ENCODE measurements around the gene DTWD2.
"Not testable (repeated sequence)": the region's sequence is repeated elsewhere in the genome, so short reads cannot be mapped to it uniquely, and the experiment has no call there.

DTWD2 gene

DNA sequence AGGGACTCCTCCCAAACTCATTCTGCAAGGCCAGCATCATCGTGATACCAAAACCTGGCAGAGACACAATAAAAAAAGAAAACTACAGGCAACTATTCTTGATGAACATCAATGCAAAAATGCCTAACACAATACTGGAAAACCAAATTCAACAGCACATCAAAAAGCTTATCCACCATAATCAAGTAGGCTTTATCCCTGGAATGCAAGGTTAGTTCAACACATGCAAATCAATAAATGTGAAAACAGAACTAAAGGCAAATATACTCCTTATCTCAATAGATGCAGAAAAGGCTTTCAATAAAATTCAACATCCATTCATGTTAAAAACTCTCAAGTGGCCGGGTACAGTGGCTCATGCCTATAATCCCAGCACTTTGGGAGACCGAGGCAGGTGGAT is 111.5 kb downstream of the DTWD2 start:
- DNase-seq (ENCODE audit: low read depth, low spot score) = not testable (repeated sequence)

DNA sequence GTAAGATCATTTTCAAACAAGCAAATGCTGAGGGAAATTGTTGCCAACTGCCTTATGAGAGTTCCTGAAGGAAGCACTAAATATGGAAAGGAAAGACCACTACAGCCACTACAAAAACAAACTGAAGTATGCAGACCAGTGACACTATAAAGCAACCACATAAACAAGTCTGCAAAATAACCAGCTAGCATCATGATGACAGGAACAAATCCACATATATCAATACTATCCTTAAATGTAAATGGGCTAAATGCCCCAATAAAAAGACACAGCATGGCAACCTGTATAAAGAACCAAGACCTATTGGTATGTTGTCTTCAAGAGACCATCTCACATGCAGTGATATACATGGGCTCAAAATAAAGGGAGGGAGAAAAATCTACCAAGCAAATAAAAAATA is 113.2 kb downstream of the DTWD2 start:
- DNase-seq (ENCODE audit: low read depth, low spot score) = no peak

DNA sequence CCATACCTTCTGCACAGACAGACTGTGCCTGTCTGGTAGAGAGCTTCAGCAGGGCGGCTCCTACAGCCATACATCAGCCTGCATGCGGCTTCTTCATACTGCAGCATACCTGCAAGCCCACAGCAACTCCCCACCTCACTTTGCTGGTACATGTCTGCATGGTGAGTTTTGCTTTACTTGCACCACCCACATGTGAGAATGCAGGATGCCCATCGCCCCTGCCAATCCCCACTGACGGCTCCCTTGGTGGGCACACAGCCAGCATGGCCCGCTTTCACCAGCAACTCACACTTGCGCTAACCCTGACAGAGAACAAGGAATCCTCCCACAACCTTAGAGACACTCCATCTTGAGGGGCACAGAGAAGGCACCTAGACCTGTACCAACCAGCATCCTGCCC is 114.9 kb downstream of the DTWD2 start:
- DNase-seq (ENCODE audit: low read depth, low spot score) = no peak

DNA sequence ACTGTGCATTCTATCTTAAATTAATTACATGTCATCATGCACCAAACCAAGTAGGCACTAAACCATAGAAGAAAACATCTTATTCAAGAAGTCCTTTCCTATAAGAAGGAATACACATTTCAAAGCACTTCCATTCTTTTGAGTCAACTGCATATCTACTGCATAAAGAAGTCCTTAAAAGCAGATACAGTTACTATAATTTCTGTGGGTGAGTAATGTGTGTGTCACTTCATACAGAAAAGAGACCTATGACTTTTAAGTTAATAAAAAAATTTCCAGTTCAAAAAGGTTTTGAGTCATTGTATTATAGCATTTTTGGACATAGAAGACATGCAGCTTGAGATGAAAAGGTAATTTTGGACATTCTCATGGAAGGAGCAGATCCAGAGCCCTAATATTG is 125.0 kb downstream of the DTWD2 start:
- DNase-seq (ENCODE audit: low read depth, low spot score) = no peak

DNA sequence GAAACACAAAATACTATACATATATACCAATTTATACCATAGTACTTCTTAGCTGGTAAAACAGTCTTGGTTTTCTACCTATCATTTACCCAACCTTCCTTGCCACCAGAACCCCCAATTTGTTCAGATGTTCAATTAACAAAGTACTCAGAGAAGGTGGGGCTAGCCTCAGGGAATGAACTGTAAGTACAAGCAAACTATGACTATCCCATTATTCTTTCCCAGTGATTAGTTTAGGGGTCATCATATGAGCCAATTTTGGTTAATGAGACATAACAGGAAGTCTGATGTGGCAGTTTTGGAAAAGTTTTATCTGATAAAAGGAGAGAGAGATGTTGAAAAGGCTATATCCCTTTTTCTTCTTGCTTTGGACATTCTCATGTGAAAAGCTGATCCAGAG is 125.8 kb downstream of the DTWD2 start:
- DNase-seq (ENCODE audit: low read depth, low spot score) = no peak

DNA sequence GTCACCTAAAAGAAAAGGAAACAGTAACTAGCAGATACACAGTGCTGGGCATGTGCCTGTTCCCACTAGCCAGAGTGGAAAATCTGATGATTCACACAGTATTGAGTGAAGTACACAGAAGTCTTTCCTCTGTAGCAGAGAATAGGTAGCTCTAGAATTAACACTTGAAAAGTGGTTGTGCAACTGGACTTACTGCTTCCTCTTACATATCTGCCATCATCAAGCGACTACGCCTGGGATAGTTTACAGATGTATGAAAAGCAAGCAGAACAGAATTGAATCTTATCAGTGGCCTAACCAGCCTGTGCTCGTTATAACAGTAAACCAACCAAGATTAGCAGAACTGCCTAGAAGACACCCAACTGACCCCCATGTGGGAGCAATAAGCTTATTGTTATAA is 130.6 kb downstream of the DTWD2 start:
- DNase-seq (ENCODE audit: low read depth, low spot score) = no peak

DNA sequence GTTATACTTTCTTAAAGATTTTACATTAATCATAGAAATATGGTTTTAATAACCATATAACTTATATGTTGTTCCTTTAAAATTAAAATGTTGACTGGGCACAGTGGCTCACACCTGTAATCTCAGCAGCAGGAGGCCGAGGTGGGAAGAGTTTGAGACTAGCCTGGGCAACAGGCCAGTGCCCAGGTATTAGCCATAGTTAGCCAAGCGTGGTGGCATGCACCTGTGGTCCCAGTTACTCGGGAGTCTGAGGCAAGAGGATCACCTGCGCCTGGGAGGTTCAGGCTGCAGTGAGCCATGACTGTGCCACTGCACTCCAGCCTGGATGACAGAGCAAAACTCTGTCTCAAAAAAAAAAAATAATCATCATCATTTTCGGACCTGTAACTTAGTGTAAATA is 133.5 kb downstream of the DTWD2 start:
- DNase-seq (ENCODE audit: low read depth, low spot score) = no peak

DNA sequence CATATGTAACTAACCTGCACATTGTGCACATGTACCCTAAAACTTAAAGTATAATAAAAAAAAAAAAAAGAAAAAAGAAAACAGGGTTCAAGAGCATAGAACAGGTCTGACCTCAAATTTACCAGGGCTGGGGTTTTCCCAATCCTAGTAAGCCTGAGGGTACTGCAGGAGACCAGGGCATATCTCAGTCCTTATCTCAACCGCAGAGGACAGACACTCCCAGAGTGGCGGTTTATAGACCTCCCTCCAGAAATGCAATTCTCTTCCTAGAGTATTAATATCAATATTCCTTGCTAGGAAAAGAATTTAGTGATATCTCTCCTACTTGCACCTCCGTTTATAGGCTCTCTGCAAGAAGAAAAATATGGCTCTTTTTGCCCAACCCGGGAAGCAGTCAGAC is 136.6 kb downstream of the DTWD2 start:
- DNase-seq (ENCODE audit: low read depth, low spot score) = not testable (repeated sequence)

DNA sequence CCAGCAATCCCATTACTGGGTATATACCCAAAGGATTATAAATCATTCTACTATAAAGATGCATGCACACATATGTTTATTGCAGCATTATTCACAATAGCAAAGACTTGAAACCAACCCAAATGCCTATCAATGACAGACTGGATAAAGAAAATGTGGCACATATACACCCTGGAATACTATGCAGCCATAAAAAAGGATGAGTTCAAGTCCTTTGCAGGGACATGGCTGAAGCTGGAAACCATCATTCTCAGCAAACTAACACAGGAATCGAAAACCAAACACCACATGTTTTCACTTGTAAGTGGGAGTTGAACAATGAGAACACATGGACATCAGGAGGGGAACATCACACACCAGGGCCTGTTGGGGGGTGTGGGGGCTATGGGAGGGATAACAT is 138.8 kb downstream of the DTWD2 start:
- not testable (repeated sequence) for DNase-seq (ENCODE audit: low read depth, low spot score)

DNA sequence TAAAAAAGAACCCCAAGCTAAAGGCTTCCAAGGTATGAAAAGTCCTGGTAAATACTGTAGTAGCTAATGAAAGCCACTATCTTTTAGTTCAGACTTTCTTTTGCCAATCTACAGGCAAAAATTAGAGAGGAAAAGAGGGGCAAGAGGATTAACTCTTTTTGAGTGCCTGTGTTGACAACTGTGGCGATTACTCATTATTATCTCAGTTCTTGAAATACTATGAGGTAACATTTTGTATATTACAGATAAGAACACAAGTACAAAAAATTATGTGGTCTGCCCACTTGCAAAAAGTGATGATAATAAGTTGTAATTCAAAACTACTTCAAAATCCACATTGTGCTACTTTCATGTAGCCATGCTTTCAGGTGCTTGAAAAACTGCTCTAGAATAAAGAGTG is 144.0 kb downstream of the DTWD2 start:
- no peak for DNase-seq (ENCODE audit: low read depth, low spot score)

DNA sequence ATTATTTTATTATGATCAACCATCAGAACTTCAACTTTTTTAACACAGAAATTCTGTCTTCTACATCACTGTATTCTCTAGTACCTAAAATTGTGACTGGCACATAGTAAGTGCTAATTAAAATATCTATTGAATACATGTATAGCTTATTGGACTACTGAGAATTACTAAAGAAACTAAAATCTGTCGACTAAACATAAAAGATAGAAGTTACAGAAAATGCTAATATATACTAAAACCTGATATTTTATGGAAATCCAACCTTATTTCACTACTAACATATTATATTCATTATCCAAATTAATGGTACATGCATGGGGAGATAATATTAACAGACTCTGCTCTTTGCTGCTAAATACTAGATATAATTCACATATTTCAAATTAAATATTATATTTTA is 153.6 kb downstream of the DTWD2 start:
- DNase-seq (ENCODE audit: low read depth, low spot score) = no peak

DNA sequence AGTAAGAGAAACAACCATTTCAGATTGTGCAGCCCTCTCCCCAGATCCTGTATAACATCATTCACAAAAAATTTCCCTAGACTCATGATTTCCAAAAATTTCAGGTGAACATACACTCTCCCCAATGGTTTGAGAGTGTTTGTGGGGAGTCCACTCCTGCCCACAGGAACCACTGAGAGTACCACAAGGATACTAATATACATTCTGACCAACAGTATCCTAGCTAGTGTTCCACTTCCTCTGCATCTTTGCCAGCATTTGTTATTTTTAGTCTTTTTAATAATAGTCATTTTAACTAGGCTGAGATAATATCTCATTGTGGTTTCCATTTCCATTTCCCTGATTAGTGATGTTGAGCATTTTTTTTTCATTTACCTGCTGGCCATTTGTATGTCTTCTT is 155.4 kb downstream of the DTWD2 start:
- no peak for DNase-seq (ENCODE audit: low read depth, low spot score)

DNA sequence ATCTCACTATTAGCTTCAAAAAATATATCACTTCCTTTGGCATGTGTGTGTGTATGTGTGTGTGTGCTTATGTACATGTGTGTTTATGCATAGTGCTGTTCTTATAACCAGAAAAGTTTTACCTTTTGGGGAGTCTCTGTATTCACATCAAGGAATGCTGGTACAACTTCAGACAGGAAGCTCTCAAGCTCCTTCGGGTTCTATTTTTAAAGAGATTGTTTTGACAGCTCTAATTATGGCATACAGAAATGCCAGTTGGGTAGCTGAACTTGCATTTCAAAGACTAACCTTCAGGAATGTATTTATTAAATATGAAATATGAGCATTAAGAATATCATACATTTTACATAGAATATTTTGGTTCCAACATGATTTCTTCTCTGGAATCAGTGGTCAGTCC is 163.1 kb downstream of the DTWD2 start:
- no peak for DNase-seq (ENCODE audit: low read depth, low spot score)

DNA sequence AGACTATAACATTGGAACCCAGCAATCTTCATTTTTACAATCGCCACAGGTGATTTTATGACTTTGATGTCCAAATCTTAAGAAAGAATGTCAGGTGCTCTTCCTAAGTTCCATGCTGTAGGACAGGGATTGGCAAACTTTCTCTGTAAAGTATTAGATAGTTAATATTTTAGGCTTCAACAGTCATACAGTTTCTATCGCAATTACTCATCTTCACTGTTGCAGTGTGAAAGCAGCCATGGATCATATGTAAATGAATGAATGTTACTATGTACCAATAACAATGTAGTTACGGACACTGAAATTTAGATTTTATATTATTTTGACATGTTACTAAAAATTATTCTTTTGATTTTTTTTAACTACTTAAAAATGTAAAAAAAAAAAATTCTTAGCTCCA is 169.7 kb downstream of the DTWD2 start:
- DNase-seq (ENCODE audit: low read depth, low spot score) = no peak

DNA sequence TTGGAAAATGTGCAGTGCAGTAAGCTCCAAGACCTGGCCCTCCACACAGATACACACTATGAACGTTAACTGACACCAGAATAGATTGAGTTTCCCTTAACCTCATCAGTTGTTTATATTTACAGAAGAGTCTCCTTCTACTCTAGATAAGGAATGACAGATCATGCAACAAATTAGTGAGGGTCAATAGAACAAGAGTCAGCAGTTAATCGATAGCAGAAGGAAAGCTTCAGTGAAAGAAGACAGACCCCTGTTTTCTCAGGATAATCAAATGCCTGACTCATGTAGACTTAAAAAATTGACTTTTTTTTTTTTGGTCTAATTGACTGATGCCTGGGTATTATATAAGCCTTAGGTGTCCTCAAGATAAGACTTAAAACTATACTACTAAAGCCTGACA is 179.9 kb downstream of the DTWD2 start:
- DNase-seq (ENCODE audit: low read depth, low spot score) = no peak

DNA sequence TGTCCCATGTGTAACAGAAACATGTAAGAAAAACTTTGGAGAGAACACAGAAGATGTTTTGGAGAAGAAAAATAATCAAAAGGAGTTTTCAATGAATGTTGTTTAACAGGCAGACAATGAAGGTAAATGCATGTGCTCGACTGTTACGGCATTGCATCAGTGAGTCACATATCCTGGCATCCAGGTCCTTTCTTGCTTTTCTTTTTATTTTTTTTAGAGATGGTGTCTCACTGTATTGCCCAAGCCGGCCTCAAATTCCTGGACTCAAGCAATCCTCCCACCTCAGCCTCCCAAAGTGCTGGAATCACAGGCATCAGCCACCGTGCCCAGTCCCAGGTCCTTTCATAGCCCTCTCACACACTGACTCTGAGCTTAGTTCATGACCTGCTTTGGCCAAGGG is 181.8 kb downstream of the DTWD2 start:
- no peak for DNase-seq (ENCODE audit: low read depth, low spot score)

DNA sequence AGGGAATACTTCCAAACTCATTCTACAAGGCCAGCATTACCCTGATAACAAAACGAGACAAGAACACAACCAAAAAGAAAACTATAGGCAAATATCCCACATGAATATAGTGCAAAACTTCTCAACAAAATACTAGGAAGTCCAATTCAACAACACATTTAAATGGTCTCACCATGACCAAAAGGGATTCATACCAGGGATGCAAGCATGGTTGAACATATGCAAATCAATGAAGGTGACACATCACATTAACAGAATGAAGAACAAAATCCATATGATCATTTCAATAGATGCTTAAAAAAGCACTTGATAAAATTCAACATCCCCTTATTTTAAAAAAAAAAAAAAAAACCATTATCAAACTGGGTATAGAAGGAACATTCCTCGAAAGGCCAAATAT is 186.0 kb downstream of the DTWD2 start:
- no peak for DNase-seq (ENCODE audit: low read depth, low spot score)

DNA sequence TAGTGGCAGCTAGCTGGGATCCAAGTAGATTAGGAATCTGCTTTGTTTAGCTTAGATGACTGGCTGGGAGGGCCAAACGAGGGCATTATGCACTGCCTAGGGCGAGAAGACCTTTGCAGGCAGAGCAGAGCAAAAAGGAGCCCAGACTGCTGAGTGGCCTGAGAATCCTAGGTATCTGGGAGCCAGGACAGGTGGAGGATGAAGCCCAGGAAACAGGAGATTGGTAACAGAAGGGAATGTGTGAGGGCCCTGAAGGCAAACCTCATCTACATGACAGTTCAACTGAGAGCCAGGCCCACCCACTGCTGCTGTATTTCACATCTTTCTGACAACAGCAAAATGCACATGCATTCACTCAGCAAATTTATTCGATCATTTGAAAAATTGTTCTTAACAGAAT is 192.3 kb downstream of the DTWD2 start:
- DNase-seq (ENCODE audit: low read depth, low spot score) = no peak

DNA sequence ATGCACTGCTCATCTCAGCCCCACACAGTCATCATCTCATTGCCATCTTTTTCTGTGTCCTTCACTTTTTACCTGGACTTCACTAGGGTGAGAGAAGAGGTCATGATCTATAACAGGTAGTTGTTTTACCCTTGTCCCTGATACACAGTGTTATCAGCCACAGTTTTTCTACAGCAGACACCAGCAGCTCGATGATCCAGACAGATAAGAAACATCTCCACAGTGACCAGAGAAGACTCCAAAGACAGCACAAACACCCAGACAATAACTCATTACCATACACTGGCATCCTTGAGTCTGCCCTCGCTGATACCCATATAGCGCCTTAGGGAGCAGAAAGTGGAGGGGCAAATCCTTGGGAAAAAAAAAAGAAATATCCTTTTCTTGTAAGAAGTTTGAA is 194.1 kb downstream of the DTWD2 start:
- DNase-seq (ENCODE audit: low read depth, low spot score) = no peak

DNA sequence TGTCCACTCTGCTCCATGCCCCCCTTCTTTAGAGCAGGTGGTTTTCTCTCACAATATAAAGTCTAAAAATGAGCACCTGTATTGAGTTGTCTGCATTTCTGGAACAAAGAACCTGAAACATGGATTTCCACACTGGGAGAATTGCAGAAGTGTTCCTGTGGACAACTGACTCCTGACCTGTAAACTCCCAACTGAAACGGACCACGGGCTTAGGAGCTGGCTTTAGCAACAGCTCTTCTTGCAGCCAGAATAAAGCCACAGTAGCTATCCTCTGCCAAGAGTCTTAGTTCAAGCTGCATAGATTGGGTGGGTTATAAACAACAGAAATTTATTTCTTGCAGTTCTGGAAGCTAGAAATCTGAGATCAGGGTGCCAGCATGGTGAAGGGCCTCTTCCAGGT is 194.7 kb downstream of the DTWD2 start:
- DNase-seq (ENCODE audit: low read depth, low spot score) = no peak

DNA sequence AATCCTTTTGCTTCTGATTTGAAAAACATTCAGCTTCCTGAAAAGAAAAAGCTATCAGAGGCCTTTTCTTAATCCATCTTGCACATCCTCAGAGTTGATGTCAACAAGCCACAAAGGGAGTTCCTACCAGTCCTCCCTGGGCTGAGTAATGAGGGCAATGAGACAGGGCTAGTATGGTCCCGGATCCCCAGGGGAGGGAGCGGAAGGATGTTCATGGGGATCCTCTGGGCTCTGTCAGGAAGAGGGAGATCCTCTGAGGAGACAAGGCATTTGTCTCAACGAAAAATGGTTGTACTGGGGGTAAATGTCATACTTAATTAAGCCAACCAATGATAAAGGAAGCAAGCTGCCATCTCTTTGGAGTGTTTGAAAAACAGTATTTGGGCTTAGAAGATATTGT is 195.3 kb downstream of the DTWD2 start:
- no peak for DNase-seq (ENCODE audit: low read depth, low spot score)

DNA sequence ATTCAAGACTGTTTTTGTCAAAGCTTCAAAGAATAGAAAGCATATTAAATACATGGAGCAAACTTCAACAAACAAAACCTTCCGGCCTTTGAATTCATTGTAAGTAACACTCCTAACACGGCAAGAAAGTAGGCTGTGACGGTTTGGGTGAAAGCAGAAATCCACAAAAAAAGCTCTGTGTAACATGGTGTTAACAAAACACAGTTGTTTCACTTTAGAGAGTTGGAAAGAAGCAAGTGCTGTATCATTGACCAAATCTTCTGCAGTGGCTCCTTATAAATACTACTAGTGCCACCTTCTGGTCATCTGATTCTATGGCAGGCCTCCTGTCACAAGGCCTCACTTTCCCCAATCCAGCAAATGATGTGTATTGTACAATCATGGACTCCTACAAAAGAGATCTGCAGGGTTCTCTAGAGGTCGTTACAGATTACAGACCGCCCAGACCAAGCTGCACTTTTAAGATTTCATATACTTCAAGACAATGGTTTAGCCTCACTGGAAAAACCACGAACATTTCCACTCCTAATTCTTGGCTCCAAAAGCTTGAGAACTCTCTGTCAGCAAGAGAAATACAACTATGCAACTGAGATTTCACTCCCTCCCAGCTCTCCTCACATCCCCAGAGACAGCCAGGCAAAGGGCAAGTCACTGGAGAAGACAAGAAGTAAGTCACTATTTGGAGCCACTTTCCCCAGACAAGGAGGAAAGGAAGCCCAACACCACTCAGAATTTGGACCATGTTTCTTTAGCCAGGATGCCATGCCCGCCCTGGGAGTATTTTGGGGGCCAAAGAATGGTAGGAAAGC is 196.2 kb downstream of the DTWD2 start:
- no peak for DNase-seq (ENCODE audit: low read depth, low spot score)

DNA sequence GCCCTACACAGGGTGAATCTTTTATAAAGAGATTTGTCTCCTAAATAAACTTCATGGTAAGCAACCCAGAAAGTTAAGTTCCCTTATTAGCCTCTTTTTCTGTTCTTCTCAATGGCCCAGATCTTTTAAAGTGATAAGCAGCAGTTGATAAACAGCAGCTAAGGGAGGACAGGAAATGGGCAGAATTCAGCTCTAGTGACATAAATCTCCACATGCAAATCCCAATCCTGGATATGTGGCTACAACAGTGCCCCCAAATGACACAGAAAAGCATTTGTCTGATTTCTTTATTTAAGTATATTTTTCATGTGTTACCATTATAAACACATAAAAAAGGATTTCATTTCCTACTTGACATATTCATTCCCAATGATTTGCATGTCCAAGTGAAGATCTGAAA is 199.0 kb downstream of the DTWD2 start:
- DNase-seq (ENCODE audit: low read depth, low spot score) = no peak

DNA sequence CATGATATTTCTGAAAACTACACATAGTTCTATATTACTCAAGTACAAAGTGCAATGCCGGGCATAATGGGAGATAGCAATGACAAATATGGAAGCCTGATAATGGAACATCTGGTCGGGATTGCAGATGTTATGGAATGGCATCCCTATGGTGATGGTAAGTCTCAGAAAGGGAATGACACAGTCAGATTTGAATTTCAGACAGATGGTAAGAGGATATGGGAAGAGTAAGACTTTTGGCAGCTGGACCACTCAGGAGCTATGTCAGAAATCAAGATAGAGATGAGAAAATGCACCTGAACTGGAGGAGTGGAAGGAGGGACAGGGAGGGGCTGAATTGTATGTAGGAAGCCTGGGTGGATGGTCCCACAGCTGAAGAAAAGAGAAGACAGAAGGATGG is 200.0 kb downstream of the DTWD2 start:
- no peak for DNase-seq (ENCODE audit: low read depth, low spot score)

Data from activated CD4-positive, CD25-positive, alpha-beta regulatory T cell treated with anti-CD3 and anti-CD28 coated beads, Interleukin-2, amount 50 U/mL, for 16 hours (primary cell).